SK-N-SH treated with all-trans-retinoic acid at 6 μM for 48 hours (cell line): ENCODE measurements around the gene PTGES3L.

Experiments used
- ATAC-seq: fragments of 200-7000 bp; cut with Tn5 transposase; 3 replicates; pipeline ENCODE4 v1.9.1; 2020; ENCODE audit warnings: mild to moderate bottlenecking, moderate library complexity
- ARNTL ChIP-seq: fragments of 450-650 bp; formaldehyde crosslinking; IDR thresholded peaks from 2 replicates; pipeline ENCODE4 v1.5.0; 2020; ENCODE audit warnings: low read depth, mild to moderate bottlenecking, moderate library complexity, borderline replicate concordance
- BACH2 ChIP-seq: fragments of 250-450 bp; sonication (Bioruptor Pico); IDR thresholded peaks from 2 replicates; pipeline ENCODE4 v1.9.0; 2021; ENCODE audit warnings: mild to moderate bottlenecking, borderline replicate concordance
- CREB5 ChIP-seq: fragments of 250-450 bp; sonication (Bioruptor Pico); IDR thresholded peaks from 2 replicates; pipeline ENCODE4 v1.5.1; 2020; ENCODE audit warnings: low read depth, mild to moderate bottlenecking, moderate library complexity
- CSDC2 ChIP-seq: fragments of 250-450 bp; sonication (Bioruptor Pico); IDR thresholded peaks from 2 replicates; pipeline ENCODE4 v1.5.0; 2020; ENCODE audit warnings: mild to moderate bottlenecking, moderate library complexity
- CSRNP3 ChIP-seq: fragments of 250-450 bp; sonication (Bioruptor Pico); IDR thresholded peaks from 2 replicates; pipeline ENCODE4 v1.5.1; 2021; ENCODE audit warnings: mild to moderate bottlenecking, moderate library complexity
- GLIS3 ChIP-seq: fragments of 250-450 bp; sonication (Bioruptor Pico); IDR thresholded peaks from 2 replicates; pipeline ENCODE4 v1.5.0; 2020; ENCODE audit warnings: mild to moderate bottlenecking, moderate library complexity
- ISL1 ChIP-seq: fragments of 250-450 bp; sonication (Bioruptor Pico); IDR thresholded peaks from 2 replicates; pipeline ENCODE4 v2.1.2; 2022; ENCODE audit warnings: mild to moderate bottlenecking, moderate library complexity
- OSR1 ChIP-seq: fragments of 250-450 bp; sonication (Bioruptor Pico); IDR thresholded peaks from 2 replicates; pipeline ENCODE4 v1.8.0; 2022; ENCODE audit warnings: moderate library complexity, mild to moderate bottlenecking, inconsistent platforms
- POU6F1 ChIP-seq: fragments of 250-450 bp; sonication (Bioruptor Pico); IDR thresholded peaks from 2 replicates; pipeline ENCODE4 v1.8.0; 2021; ENCODE audit warnings: low read depth, mild to moderate bottlenecking, moderate library complexity, borderline replicate concordance
- RARB ChIP-seq: fragments of 250-450 bp; sonication (Bioruptor Pico); IDR thresholded peaks from 2 replicates; pipeline ENCODE4 v1.8.0; 2021; ENCODE audit warnings: mild to moderate bottlenecking, moderate library complexity
- SNAI2 ChIP-seq: fragments of 250-450 bp; sonication (Bioruptor Pico); IDR thresholded peaks from 2 replicates; pipeline ENCODE4 v1.5.0; 2020; ENCODE audit warnings: mild to moderate bottlenecking, moderate library complexity
- TCF4 ChIP-seq: fragments of 250-450 bp; sonication (Bioruptor Pico); IDR thresholded peaks from 2 replicates; pipeline ENCODE4 v1.8.0; 2021; ENCODE audit warnings: mild to moderate bottlenecking, moderate library complexity, borderline replicate concordance
- TOX ChIP-seq: fragments of 250-450 bp; sonication (Bioruptor Pico); IDR thresholded peaks from 2 replicates; pipeline ENCODE4 v1.8.0; 2021; ENCODE audit warnings: mild to moderate bottlenecking, moderate library complexity, borderline replicate concordance
- TSHZ2 ChIP-seq: fragments of 250-450 bp; sonication (Bioruptor Pico); IDR thresholded peaks from 2 replicates; pipeline ENCODE4 v1.5.0; 2020; ENCODE audit warnings: mild to moderate bottlenecking, moderate library complexity
- ZC3H10 ChIP-seq: fragments of 250-450 bp; sonication (Bioruptor Pico); IDR thresholded peaks from 2 replicates; pipeline ENCODE4 v1.5.1; 2021; ENCODE audit warnings: mild to moderate bottlenecking, moderate library complexity
- ZFP3 ChIP-seq: fragments of 250-450 bp; sonication (Bioruptor Pico); IDR thresholded peaks from 2 replicates; pipeline ENCODE4 v1.5.0; 2020; ENCODE audit warnings: mild to moderate bottlenecking, moderate library complexity
- ZFP30 ChIP-seq: fragments of 450-650 bp; formaldehyde crosslinking; IDR thresholded peaks from 2 replicates; pipeline ENCODE4 v1.5.0; 2022; ENCODE audit warnings: mild to moderate bottlenecking, moderate library complexity
- ZNF565 ChIP-seq: fragments of 450-650 bp; formaldehyde crosslinking; conservative IDR thresholded peaks from 2 replicates; pipeline ENCODE4 v1.5.0; 2020; ENCODE audit warnings: low read depth, mild to moderate bottlenecking, moderate library complexity
- ZNF70 ChIP-seq: fragments of 450-650 bp; formaldehyde crosslinking; IDR thresholded peaks from 2 replicates; pipeline ENCODE4 v1.5.0; 2020; ENCODE audit warnings: mild to moderate bottlenecking, moderate library complexity
- ZNF8 ChIP-seq: fragments of 450-650 bp; formaldehyde crosslinking; IDR thresholded peaks from 2 replicates; pipeline ENCODE4 v1.5.0; 2020; ENCODE audit warnings: mild to moderate bottlenecking, moderate library complexity

PTGES3L gene

GRCh38 chr17:43027091-43028032 is 47.5 kb upstream of the PTGES3L start (continued):
- no peak for TF ChIP-seq CSRNP3 (CRISPR knock-in tag)
- TF ChIP-seq ZC3H10: no peak
- no peak for TF ChIP-seq CSDC2 (CRISPR knock-in tag)
- no peak for TF ChIP-seq ZFP30 (CRISPR knock-in tag)
- no peak for TF ChIP-seq ZNF70 (CRISPR knock-in tag)
- TF ChIP-seq ZFP3: no peak
- TF ChIP-seq CREB5 (CRISPR knock-in tag): no peak

GRCh38 chr17:43026595-43026994 is 46.7 kb upstream of the PTGES3L start:
- no peak for TF ChIP-seq CREB5 (CRISPR knock-in tag)
- no peak for TF ChIP-seq ZNF8 (CRISPR knock-in tag)
- no peak for TF ChIP-seq CSDC2 (CRISPR knock-in tag)
- no peak for TF ChIP-seq BACH2 (CRISPR knock-in tag)
- TF ChIP-seq POU6F1: no peak
- no peak for TF ChIP-seq TCF4
- TF ChIP-seq TSHZ2 (CRISPR knock-in tag): no peak
- no peak for TF ChIP-seq ISL1 (CRISPR knock-in tag)
- ATAC-seq: no peak

GRCh38 chr17:43025766-43026537 is 46.1 kb upstream of the PTGES3L start:
- no peak for ATAC-seq
- TF ChIP-seq ZC3H10 (no peak), CSDC2 (CRISPR knock-in tag) (no peak)

GRCh38 chr17:43025290-43025657 is 45.4 kb upstream of the PTGES3L start:
- no peak for ATAC-seq
- TF ChIP-seq ARNTL (CRISPR knock-in tag): no peak
- TF ChIP-seq ZNF565 (CRISPR knock-in tag): no peak
- no peak for TF ChIP-seq ZC3H10
- TF ChIP-seq TOX (CRISPR knock-in tag): no peak
- no peak for TF ChIP-seq ZNF70 (CRISPR knock-in tag)
- TF ChIP-seq OSR1 (CRISPR knock-in tag): no peak
- TF ChIP-seq RARB (CRISPR knock-in tag): no peak
- no peak for TF ChIP-seq ZFP30 (CRISPR knock-in tag)
- TF ChIP-seq ISL1 (CRISPR knock-in tag): no peak
- no peak for TF ChIP-seq SNAI2 (CRISPR knock-in tag)
- TF ChIP-seq TSHZ2 (CRISPR knock-in tag): no peak
- TF ChIP-seq GLIS3: no peak
- no peak for TF ChIP-seq POU6F1
- TF ChIP-seq TCF4: no peak
